A673 (cell line): ENCODE results near the gene DNAH5. TPM values are rescaled to one million over a fixed set of nuclear protein-coding genes. Genes with fewer than 3 reads are reported as not detected.

Source experiments
- BruUV-seq: library from RNA; stranded (reverse); fragments of 400-500 nt; replicated peaks from 2 replicates; lab custom pipeline; 2021; lab: Mats Ljungman, UMichigan
- CTCF ChIA-PET: fragments of 300-600 bp; sonication (Branson Sonifier 250); formaldehyde crosslinking; loops from one replicate; lab custom pipeline; 2022; ENCODE audit warnings: antibody characterized with exemption; lab: Charles Lee
- POLR2A ChIA-PET: fragments of 300-600 bp; sonication (Branson Sonifier 250); formaldehyde crosslinking; loops from one replicate; lab custom pipeline; 2022; ENCODE audit warnings: antibody characterized with exemption; ENCODE audit not compliant: low non-redundant PET; lab: Charles Lee
- DNase-seq: peaks from one replicate; pipeline ENCODE4 v3.0.0-alpha.2; 2015; ENCODE audit warnings: low spot score
- H3K27ac ChIP-seq: fragments of 200-600 bp; sonication (generic); 2 replicates; pipeline ENCODE4 v1.5.1; 2016; ENCODE audit warnings: mixed run types, low read depth, mild to moderate bottlenecking, mixed read lengths, antibody characterized with exemption, low read length; ENCODE audit not compliant: poor library complexity, severe bottlenecking
- H3K27me3 ChIP-seq: fragments of 200-600 bp; sonication (generic); replicated peaks from 2 replicates; pipeline ENCODE4 v1.6.1; 2017; ENCODE audit warnings: mixed run types, low read depth, mild to moderate bottlenecking, mixed read lengths, antibody characterized with exemption, low read length; ENCODE audit not compliant: insufficient read depth, poor library complexity
- H3K36me3 ChIP-seq: fragments of 200-600 bp; sonication (generic); 2 replicates; pipeline ENCODE4 v1.6.1; 2016; ENCODE audit warnings: mixed run types, mild to moderate bottlenecking, mixed read lengths, antibody characterized with exemption, low read length; ENCODE audit not compliant: insufficient read depth, poor library complexity, severe bottlenecking
- H3K4me1 ChIP-seq: fragments of 200-600 bp; sonication (generic); 2 replicates; pipeline ENCODE4 v1.6.1; 2017; ENCODE audit warnings: mixed run types, mild to moderate bottlenecking, mixed read lengths, antibody characterized with exemption, low read length; ENCODE audit not compliant: insufficient read depth, poor library complexity, severe bottlenecking
- H3K4me3 ChIP-seq: fragments of 200-600 bp; sonication (generic); 2 replicates; pipeline ENCODE4 v1.5.1; 2016; ENCODE audit warnings: low read depth, mixed run types, mild to moderate bottlenecking, mixed read lengths, low read length; ENCODE audit not compliant: poor library complexity, severe bottlenecking
- H3K9me3 ChIP-seq: fragments of 200-600 bp; sonication (generic); 2 replicates; pipeline ENCODE4 v1.6.1; 2016; ENCODE audit warnings: mixed run types, low read depth, mild to moderate bottlenecking, mixed read lengths, antibody characterized with exemption, low read length; ENCODE audit not compliant: poor library complexity, severe bottlenecking
- CTCF ChIP-seq: fragments of 300-800, 200-600 bp; sonication (generic); conservative IDR thresholded peaks from 2 replicates; pipeline ENCODE4 v1.5.1; 2017; ENCODE audit warnings: low read depth, mild to moderate bottlenecking, antibody characterized with exemption, low read length, moderate library complexity, mixed read lengths
- EZH2 ChIP-seq: fragments of 200-600 bp; sonication (generic); IDR thresholded peaks from 2 replicates; pipeline ENCODE4 v1.6.1; 2017; ENCODE audit warnings: borderline replicate concordance, low read depth, mild to moderate bottlenecking, mixed read lengths, antibody characterized with exemption, low read length; ENCODE audit not compliant: poor library complexity, severe bottlenecking
- intact Hi-C: fragments of 100-400 bp; cut with micrococcal nuclease; formaldehyde crosslinking; loops from one replicate; pipeline ENCODE4 v1.10.0; 2022; ENCODE audit not compliant: unreplicated experiment
- total RNA-seq: library from RNA; stranded (reverse); gene quantifications from 2 replicates; pipeline ENCODE4 v1.2.3, GENCODE V29; 2021

DNAH5 gene
- total RNA-seq, 1 experiment from 2014 or later = not detected

- Histone ChIP-seq H3K27ac (no peak overlapping the region), H3K36me3 (no peaks in the 10 kb centered on the region), H3K27me3 (no peaks in the 10 kb centered on the region), H3K4me1 (no peaks in the 10 kb centered on the region), H3K4me3 (no peak overlapping the region), H3K9me3 (no peaks in the 10 kb centered on the region)
- TF ChIP-seq EZH2 (no peak), CTCF (no peak)
- DNase-seq = no peak
- POLR2A ChIA-PET = no interaction called here
- CTCF ChIA-PET = interaction anchor here (0.6 kb wide), 1 partner anchor 871 kb away, joined by 4 read pairs; no protein-coding TSS in a partner anchor
- no TSS peak for BruUV-seq
- intact Hi-C loops = no loop called here
Observed at GRCh38 chr5:13878357-13878756, 66.1 kb downstream of the DNAH5 start.

DNA sequence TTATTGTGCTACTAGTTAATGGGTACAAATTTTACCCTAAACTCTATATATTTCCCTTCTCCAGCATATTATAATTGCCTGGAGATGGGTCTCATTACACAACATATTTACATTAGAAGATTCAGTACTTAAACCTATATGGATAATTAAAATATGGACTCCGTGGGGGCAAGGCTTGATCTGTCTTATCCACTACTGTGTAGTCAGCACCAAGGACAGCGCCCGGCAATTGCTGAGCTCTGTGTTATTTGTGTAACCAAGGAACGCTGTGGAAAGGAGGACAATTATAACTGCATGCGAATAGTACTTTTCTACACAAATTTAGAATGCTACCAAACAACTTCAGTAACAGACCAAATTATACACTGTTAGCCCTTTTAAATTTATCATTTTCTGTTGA is 77.7 kb downstream of the DNAH5 start:
- ChIA-PET CTCF (no interaction called here), POLR2A (no interaction called here)
- no TSS peak for BruUV-seq

DNA sequence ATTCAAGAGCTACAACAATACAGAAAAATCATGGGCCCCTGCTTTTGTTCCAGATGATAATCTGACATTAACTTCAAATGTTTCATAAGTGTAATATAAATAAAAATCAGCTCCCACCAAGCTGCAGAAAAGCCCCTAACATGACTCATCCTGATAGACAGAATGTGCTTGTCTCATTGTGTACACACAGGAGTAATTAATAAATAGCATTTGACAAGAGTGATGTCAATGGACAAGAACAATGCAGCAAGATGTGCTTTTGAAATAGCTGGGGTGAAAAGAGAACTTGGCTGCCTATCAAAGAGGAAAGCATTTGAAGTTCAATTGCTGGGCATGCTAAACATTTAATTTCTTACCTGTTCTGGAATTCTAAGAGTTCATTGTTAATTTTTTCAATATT is 79.2 kb downstream of the DNAH5 start:
- Histone ChIP-seq H3K4me1 (no peaks in the 10 kb centered on the region), H3K9me3 (no peaks in the 10 kb centered on the region), H3K27me3 (no peaks in the 10 kb centered on the region), H3K36me3 (no peaks in the 10 kb centered on the region), H3K4me3 (no peak overlapping the region), H3K27ac (no peak overlapping the region)
- no peak for TF ChIP-seq EZH2
- no peak for TF ChIP-seq CTCF
- no peak for DNase-seq
- POLR2A ChIA-PET = no interaction called here
- CTCF ChIA-PET = no interaction called here
- intact Hi-C loops = no loop called here
- no TSS peak for BruUV-seq

More for the DNA sequence above, 77.7 kb downstream of the DNAH5 start:
- H3K27ac ChIP-seq = no peak overlapping the region
- no peaks in the 10 kb centered on the region for H3K4me1 ChIP-seq
- peak; percentile 51 for DNase-seq
- H3K36me3 ChIP-seq = no peaks in the 10 kb centered on the region
- no peak overlapping the region for H3K4me3 ChIP-seq
- intact Hi-C loops = no loop called here
- H3K27me3 ChIP-seq = no peaks in the 10 kb centered on the region
- TF ChIP-seq EZH2 (no peak), CTCF (no peak)
- no peaks in the 10 kb centered on the region for H3K9me3 ChIP-seq
